Thyroid gland (tissue), 4 donors: Measurements from ENCODE around the gene CRISPLD2.

ENCODE experiments used
- POLR2A ChIP-seq, 2 donors: fragments of 450-650 bp; IDR thresholded peaks; one replicate each; pipeline ENCODE4 v1.6.1; 2017; ENCODE audit warnings: antibody characterized with exemption in 2 of 2, mild to moderate bottlenecking in 2 of 2, moderate library complexity in 1 of 2
- TF ChIP-seq, protein P1 (sequence below), 6 experiments: fragments of 200-600 bp in 3 of 6; fragments of 450-650 bp in 3 of 6; sonication (generic) in 3 of 6; IDR thresholded peaks; one replicate each; pipeline ENCODE4 v1.5.1; 2016 to 2019; ENCODE audit warnings: antibody characterized with exemption in 6 of 6, mild to moderate bottlenecking in 2 of 6, inconsistent platforms in 1 of 6, moderate library complexity in 1 of 6

DNA sequence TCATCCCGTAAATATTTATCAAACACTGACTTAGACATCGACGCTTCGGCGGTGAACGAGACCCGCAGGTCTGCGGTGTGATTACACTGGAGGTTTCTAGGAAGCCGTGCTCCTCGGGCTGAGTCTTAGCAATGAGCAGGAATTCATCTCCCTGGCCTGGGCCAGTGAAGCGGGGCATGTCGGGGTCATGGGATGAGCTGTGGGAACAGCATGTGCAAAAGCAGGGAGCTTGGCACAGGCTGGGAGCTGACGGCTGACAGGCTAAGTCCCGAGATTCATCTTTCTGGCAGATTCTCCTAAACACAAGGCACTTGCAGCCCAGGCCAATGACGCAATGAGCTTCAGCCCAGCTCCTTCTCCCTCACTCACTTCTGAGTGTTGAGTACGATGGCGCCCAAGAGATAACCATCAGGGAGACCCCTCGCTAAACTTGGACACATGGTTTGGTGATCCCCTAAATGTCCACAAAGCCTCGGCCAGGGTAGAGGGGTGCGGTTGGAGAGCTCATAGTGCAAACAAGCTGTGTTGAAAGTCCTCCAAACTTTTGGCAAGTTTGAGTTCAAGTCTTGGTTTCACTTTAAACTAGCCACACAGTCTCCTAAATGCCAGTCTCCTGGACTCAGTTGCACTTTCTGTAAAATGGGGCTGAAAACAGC lies 12.8 kb downstream of the CRISPLD2 start:
- TF ChIP-seq, protein P1, sequence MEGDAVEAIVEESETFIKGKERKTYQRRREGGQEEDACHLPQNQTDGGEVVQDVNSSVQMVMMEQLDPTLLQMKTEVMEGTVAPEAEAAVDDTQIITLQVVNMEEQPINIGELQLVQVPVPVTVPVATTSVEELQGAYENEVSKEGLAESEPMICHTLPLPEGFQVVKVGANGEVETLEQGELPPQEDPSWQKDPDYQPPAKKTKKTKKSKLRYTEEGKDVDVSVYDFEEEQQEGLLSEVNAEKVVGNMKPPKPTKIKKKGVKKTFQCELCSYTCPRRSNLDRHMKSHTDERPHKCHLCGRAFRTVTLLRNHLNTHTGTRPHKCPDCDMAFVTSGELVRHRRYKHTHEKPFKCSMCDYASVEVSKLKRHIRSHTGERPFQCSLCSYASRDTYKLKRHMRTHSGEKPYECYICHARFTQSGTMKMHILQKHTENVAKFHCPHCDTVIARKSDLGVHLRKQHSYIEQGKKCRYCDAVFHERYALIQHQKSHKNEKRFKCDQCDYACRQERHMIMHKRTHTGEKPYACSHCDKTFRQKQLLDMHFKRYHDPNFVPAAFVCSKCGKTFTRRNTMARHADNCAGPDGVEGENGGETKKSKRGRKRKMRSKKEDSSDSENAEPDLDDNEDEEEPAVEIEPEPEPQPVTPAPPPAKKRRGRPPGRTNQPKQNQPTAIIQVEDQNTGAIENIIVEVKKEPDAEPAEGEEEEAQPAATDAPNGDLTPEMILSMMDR (IDR thresholded peaks at IDR 0.05), result no peak
- no peak for TF ChIP-seq POLR2A (IDR thresholded peaks at IDR 0.05)
